GM18907 (cell line): ENCODE data around the gene AK9.
"Not testable (repeated sequence)": the region's sequence is repeated elsewhere in the genome, so short reads cannot be mapped to it uniquely, and the experiment has no call there.

Experiments
- ATAC-seq: cut with Tn5 transposase; IDR thresholded peaks from one replicate; pipeline ENCODE4 v1.9.1; 2021; ENCODE audit warnings: mild to moderate bottlenecking, moderate library complexity; ENCODE audit not compliant: unreplicated experiment

The AK9 gene

GRCh38 chr6:109461733-109462526 is 229.1 kb downstream of the AK9 start:
- ATAC-seq, result no peak

- ATAC-seq, result not testable (repeated sequence)
Measured at GRCh38 chr6:109461205-109461604, 229.8 kb downstream of the AK9 start.

DNA sequence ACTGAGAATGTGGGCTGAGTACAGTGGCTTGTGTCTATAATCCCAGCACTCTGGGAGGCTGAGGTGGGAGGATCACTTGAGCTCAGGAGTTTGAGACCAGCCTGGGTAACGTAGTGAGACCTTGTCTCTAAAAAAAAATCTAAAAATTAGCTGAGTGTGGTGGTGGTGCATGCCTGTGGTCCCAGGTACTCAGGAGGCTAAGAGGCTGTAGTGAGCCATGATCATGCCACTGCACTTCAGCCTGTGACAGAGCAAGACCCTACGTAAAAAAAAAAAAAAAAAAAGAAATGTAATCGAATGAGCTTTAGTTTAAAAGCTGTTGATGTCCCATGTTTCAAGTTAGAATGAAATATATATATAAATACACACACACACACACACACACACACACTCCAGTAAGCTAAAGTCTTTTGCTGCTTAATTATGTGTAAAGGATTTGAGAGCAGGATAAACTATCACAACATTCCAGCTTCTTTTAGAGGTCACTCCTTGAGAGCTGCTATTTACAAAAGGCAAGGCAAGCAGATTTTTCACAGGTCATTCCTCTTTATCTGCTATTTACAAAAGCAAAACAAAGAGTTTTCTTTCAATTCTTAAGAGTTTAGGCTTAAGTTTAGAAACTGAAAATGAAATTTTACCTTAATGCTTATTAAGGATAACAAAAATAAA is 230.7 kb downstream of the AK9 start:
- ATAC-seq, result no peak

GRCh38 chr6:109458774-109459531 is 232.0 kb downstream of the AK9 start:
- peak; percentile 37 for ATAC-seq

DNA sequence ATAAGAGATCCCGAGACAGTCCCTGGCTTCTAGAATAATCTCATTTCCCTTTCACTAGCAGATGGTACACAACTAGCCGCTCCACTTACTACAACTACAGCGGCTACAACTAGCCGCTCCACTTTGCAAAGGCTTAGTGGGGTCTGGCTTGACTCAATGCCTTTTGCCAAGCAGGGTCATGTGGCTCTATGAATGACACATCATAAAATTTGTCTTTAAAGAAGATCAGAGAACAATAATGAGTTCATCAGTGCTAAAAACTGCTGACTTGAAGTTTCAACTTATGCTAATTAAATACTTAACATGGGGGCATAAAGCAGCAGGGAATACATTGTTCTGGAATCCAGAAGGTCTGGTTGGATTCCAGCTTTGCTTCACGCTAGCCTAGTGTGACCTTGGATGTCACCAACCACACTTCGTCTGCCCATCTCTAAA is 233.4 kb downstream of the AK9 start:
- ATAC-seq, result no peak

- no peak for ATAC-seq
Measured at GRCh38 chr6:109456710-109457561, 234.1 kb downstream of the AK9 start.

DNA sequence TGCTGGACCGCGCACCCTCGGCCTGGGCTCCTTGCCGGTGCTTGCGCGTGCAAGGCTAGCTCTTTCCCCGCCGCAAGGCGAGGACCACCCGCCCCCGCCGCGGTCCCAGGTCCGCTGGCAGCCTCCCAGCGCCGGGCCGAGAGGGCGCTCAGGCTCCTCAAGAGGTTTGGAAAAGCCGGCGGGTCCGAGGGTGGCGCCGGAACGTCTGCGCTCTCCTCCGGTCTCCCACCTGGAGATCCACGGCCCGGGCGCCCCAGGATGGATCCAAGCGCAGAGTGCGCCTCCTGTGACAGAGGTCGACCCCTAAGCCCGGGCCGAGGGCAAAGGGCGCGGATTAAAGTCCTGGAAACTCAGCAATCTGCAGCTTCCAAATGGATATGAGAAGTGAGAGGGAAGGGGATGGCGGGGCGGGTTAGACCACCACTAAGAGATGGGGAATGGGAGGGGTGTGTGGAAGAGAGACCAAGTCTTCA is 234.9 kb downstream of the AK9 start:
- peak; percentile 1 for ATAC-seq

DNA sequence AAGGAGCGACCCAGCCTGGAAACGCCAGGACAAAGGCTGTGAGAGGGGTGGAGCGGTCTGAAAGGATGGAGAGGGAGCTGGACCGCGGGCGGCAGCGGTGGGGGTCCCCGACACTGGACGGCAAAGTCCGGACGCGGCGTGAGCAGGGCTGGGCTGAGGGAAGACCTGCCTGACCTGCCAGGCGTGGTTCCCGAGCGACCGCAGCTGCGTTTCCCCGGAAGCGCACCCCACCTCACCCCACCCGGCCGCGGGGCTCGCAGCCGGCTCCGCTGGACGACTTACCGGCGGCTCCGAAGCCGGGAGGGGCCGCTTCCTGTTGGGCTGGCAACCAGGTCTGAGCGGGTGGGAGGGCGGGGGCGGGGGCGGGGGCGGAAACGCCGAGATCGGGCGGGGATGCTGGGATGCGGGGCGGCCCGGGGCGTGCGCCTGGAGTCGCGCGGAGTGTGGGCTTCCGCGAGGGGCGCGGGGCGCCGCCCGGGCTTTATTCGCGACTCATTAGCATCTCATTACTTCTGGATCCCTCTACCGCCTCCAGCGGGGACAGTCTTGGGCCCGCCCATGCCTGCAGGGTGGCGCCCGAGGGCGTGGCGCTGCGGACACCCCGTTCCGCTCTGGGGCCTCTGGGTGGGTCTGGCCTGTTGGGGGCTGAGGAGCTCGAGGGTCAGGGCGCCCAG is 235.4 kb downstream of the AK9 start, which contains the start of gene MICAL1:
Gene MICAL1 (minus strand): TSS at position 336 of the 674 bp plus-strand sequence. CDS start 1,576 bp downstream, outside the sequence.
- peak; percentile 64 for ATAC-seq

DNA sequence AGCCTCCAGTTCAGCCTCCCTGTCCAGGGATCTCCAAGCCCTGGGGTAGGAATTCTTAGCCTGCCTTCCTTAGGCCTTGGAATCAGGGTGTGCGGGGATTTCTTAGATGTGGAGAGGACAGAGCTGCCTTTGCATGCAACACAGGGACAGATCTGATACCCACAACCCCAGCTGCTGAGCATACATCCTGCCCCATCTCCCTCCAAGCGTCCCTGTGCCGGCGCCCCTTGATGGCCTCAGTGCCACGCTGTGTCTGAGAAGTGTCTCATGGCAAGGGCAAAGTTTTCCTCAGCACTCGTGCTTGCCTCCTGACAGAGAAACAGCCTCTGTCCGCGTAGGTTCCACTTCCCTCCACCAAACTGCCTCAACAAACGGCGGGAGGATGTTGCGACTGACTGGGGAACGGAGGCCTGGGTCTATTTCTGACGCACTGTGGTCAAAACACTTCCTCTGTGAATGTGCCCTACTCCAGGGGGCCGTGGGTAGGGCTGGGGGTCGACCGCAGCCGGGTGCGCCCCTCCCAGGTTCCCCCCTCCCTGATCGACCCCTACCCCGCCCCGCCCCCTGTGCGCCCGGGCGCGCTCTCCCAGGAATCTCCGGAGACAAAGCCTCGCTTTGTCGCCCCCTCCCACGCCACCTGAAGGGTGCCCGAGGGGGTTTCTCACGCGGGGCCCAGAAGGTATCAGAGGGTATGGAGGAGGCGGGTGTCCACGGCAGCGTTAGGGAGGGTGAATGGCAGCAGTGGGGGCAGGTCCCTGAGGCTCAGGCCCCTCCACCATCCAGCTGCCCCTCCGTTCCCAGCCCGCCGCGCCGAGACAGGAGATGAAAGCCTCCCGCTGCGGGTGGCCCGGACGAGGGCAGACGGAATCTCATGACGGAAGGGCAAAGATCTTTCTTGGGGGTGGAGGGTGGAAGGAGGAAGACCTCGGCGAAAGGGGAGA is 236.2 kb downstream of the AK9 start:
- ATAC-seq, result peak; percentile 35

- no peak for ATAC-seq
Measured at GRCh38 chr6:109453594-109454495, 237.2 kb downstream of the AK9 start.

DNA sequence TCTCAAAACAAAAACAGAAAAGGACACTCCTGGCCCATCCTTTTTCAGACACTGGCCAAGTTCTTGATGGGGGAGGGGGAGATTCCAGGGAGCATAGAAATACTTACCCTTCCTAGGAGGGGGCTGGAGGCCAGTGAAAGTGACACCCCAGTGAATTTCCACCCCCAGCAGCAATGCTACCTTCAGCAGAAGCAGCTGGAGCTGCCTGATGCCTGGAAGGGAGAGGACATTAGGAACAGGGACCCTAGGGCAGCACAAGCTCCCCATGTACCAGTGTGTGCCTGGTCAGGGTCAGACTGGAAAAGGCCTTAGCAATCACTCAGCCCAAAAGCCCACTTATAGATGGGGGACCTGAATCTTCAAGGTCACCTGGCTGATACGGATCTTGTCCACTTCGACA is 237.8 kb downstream of the AK9 start:
- no peak for ATAC-seq

- ATAC-seq, result no peak
Measured at GRCh38 chr6:109452181-109452580, 238.8 kb downstream of the AK9 start.

GRCh38 chr6:109451376-109451775 is 239.6 kb downstream of the AK9 start:
- no peak for ATAC-seq

DNA sequence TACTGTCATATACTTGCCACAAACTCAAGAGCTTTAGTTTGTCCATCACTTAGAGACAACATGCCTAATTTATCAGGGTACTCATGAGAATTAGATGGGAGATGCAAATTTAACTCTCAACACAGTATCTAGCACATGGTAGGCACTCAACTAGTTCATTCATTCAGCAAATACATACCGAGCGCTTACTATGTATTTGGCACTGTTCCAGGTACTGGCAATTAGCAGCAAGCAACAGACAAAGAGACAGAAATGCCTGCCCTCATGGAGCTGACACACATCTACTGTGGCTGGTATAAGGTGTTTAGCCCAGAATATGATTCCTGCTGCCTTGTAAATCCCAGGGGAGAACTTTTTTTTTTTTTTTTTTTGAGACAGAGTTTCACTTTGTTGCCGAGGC is 240.2 kb downstream of the AK9 start:
- no peak for ATAC-seq

GRCh38 chr6:109449795-109450673 is 241.0 kb downstream of the AK9 start:
- ATAC-seq, result no peak

DNA sequence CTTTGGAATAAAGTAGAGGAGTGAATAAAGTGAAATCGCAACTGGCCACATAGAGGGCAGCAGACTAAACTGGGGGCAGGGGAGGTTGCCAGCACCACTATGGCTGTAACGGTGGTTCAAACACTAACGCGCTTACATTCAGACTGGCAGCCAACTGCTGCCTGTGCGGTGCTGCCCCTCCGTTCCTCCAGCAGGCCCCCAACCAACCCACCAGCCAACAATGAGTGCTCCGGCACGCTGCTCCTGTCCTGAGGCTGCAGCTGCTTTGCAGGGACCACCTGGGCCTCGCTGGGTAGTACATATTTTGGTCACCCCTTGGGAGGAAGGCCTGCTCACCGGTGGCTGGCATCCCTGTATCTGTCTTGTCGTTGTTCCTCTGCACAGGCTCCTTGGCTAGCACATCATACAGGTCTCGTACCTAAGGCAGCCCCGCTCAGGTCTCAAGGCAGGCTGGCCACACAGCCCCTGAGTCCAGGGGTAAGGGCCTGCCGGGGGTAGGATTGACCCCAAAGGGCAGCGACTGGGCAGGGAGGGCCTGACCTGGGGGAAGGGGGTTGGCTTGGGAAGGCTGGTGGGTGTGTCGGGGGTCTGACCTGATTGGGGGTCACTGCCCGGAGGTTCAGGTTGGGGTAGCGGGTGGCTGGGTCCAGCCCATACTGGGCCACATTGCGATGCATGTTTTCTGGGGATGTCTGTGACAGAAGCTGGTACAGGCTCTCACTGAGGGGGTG is 241.8 kb downstream of the AK9 start:
- no peak for ATAC-seq
